Measurements from ENCODE around the gene CADM1. TPM values are rescaled to one million over a fixed set of nuclear protein-coding genes. Genes with fewer than 3 reads are reported as not detected.

Gene CADM1
- total and polyA plus RNA-seq, 9 of the 15 experiments (the other 6 are each of a cell fraction or from before 2014, with no cell fraction given) = 0.42 TPM; not detected in 8

DNA sequence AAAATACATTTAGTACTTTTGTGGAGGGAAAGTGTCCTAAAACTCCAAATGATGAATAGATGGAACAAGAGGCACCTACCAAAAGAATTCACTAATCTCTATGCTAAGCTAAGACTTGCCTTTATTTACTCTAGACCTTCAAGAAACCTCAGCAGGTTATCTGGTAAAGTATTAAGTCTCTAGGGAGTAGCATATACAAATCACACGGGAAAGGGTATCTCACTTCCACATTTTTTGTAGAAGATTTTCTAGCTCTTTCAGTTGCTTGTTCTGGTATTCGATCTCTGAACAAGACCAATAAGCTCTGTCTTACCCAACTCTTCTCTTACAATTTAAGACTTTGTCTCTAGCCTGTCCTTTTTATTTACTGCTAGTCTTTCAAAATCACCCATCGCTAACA is 18.1 kb upstream of the CADM1 start:
- no peak overlapping the region for H3K9ac ChIP-seq (ENCODE audit: insufficient read depth in 1 of 2, low read depth in 2 of 2, low read length in 2 of 2)
- ChIA-PET CTCF (ENCODE audit: low intra/inter-chr PET ratio) (no interaction called here), POLR2A (interaction anchor here (0.6 kb wide), 1 partner anchor 12 kb away, joined by 11 read pairs; no protein-coding TSS in a partner anchor)
- in situ Hi-C loops (cut with MboI) (no loop called here), intact Hi-C loops (cut with micrococcal nuclease) (no loop called here)
- ATAC-seq = no peak
- BruUV-seq (replicated peaks) = no TSS peak
- TF ChIP-seq HDAC6 (IDR thresholded peaks at IDR 0.05; ENCODE audit: low read depth, low read length) = no peak
- TF ChIP-seq, protein P1, sequence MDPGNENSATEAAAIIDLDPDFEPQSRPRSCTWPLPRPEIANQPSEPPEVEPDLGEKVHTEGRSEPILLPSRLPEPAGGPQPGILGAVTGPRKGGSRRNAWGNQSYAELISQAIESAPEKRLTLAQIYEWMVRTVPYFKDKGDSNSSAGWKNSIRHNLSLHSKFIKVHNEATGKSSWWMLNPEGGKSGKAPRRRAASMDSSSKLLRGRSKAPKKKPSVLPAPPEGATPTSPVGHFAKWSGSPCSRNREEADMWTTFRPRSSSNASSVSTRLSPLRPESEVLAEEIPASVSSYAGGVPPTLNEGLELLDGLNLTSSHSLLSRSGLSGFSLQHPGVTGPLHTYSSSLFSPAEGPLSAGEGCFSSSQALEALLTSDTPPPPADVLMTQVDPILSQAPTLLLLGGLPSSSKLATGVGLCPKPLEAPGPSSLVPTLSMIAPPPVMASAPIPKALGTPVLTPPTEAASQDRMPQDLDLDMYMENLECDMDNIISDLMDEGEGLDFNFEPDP (CRISPR knock-in tag; IDR thresholded peaks at IDR 0.05) = no peak
- TF ChIP-seq PHF21A (IDR thresholded peaks at IDR 0.05; ENCODE audit: borderline replicate concordance, low read depth) = no peak
- TF ChIP-seq SRF (CRISPR knock-in tag; IDR thresholded peaks at IDR 0.05) = no peak
- TF ChIP-seq TCF7L2 (IDR thresholded peaks at IDR 0.05; ENCODE audit: low read depth, low read length) = no peak
- no peak for TF ChIP-seq HOXB6 (CRISPR knock-in tag; IDR thresholded peaks at IDR 0.05; ENCODE audit: borderline replicate concordance)
- no peak for TF ChIP-seq SRSF1 (IDR thresholded peaks at IDR 0.05; ENCODE audit: low read depth, low read length)
- TF ChIP-seq ZNF668 (CRISPR knock-in tag; IDR thresholded peaks at IDR 0.05) = no peak
- TF ChIP-seq ZBTB11 (CRISPR knock-in tag; IDR thresholded peaks at IDR 0.05) = no peak
- TF ChIP-seq HMGN3 (IDR thresholded peaks at IDR 0.05; ENCODE audit: borderline replicate concordance, extremely low read depth, insufficient read length, low read depth, low read length) = no peak
- no peak for TF ChIP-seq DIDO1 (tag; IDR thresholded peaks at IDR 0.05; ENCODE audit: low read depth)
- no peaks in the 10 kb centered on the region for H3K9me3 ChIP-seq (replicated peaks; ENCODE audit: control insufficient read depth, insufficient read depth, low read depth, low read length)
- no peaks in the 10 kb centered on the region for H4K20me1 ChIP-seq (replicated peaks; ENCODE audit: control insufficient read depth, insufficient read depth, low read length)
- H3K4me3 ChIP-seq = no peak overlapping the region
- DNase-seq (ENCODE audit: extremely low read depth in 1 of 4, low spot score in 3 of 4) = no peak
- H3K4me1 ChIP-seq (replicated peaks in 1 of 2; ENCODE audit: control insufficient read depth in 2 of 2, insufficient read depth in 2 of 2, low read length in 2 of 2) = no peaks in the 10 kb centered on the region
- H3K27me3 ChIP-seq (ENCODE audit: control insufficient read depth in 2 of 2, insufficient read depth in 2 of 2, low read length in 2 of 2) = no peaks in the 10 kb centered on the region
- no peak overlapping the region for H3K4me2 ChIP-seq (ENCODE audit: insufficient read depth, low read length)
- no peaks in the 10 kb centered on the region for H3K79me2 ChIP-seq (ENCODE audit: control insufficient read depth, insufficient read depth, low read length)
- H3K27ac ChIP-seq (ENCODE audit: extremely low read depth, low read depth, low read length) = no peak overlapping the region
- no peaks in the 10 kb centered on the region for H3K9me1 ChIP-seq (ENCODE audit: control insufficient read depth, insufficient read depth, low read length)
- FAIRE-seq = no peak
- WGBS (ENCODE audit: insufficient coverage, low coverage, missing lambda C conversion rate) = 0% methylated on average over 3 of the region's 3 CpGs
- H3K36me3 ChIP-seq (ENCODE audit: control insufficient read depth, insufficient read depth, low read length) = no peaks in the 10 kb centered on the region
- no peak overlapping the region for H2AFZ ChIP-seq (ENCODE audit: low read depth, low read length)

Measured in K562 (cell line).